Stimulated activated CD4-positive, alpha-beta T cell treated with anti-CD3 and anti-CD28 coated beads, Interleukin-15, amount 100 ng/mL, for 1 hour (primary cell): ENCODE data around the gene CNPY1.

Experiments used
- DNase-seq, 2 donors: peaks; one replicate each; pipeline ENCODE4 v3.0.0-alpha.2; 2020; ENCODE audit warnings: low read depth in 1 of 2, low spot score in 1 of 2

The CNPY1 gene

GRCh38 chr7:155469311-155470185, 76.8 kb downstream of the CNPY1 start:
- DNase-seq = no peak

- no peak for DNase-seq
Observed at GRCh38 chr7:155468785-155469148, 77.6 kb downstream of the CNPY1 start.

GRCh38 chr7:155467846-155468784, 78.2 kb downstream of the CNPY1 start:
- no peak for DNase-seq

GRCh38 chr7:155466814-155467733, 79.3 kb downstream of the CNPY1 start:
- DNase-seq = no peak

DNA sequence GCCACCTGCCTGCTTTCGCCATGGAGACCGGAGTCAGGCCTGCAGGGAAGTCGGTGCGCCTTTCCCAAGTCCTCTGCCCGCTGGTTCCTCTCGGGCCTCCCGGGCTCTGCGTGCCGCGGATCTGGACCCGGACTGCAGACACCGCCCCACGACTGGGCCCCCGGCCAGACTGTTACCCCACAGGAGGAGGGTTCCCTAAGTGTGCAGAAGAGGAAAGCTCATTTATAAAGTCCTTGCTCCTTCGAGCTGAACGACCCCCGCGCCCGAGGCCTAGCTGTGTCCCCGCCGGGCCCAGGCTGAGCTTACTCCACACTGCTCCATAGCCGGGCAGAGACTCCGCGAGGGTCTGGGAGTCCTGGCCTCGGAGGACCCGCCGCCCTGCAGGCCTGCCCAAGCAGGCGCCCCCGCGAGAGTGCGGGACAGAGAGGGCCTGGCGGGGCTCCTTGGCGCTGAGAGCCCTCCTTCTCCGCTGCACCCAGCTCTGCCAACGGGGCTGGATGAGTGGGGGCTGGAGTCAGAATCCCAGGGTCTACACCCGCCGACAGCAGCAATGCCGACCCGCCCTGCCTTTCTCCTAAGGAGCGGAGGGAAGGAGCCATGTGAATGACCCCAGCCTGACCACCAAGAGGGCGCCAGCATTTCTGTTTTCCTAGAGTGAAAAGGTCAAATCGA, 80.1 kb downstream of the CNPY1 start:
- no peak for DNase-seq

DNA sequence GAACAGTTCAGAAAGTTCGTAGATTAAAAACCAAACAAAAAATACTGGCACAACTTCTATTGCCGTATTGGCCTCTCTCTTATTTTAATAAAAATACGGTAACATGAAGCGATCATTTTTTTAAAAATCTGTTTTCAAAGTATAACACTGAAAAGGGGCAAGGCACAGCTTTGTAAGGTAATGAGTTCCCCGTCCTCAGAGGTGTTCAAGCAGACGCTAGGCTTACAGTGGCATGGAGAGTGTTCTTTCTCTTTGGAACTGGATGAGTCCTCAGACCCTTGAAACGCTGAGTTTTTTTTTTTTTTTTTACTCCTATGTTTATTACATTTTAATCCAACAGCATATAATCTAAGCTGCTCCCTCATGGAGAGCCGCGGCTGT, 80.6 kb downstream of the CNPY1 start:
- no peak for DNase-seq

DNA sequence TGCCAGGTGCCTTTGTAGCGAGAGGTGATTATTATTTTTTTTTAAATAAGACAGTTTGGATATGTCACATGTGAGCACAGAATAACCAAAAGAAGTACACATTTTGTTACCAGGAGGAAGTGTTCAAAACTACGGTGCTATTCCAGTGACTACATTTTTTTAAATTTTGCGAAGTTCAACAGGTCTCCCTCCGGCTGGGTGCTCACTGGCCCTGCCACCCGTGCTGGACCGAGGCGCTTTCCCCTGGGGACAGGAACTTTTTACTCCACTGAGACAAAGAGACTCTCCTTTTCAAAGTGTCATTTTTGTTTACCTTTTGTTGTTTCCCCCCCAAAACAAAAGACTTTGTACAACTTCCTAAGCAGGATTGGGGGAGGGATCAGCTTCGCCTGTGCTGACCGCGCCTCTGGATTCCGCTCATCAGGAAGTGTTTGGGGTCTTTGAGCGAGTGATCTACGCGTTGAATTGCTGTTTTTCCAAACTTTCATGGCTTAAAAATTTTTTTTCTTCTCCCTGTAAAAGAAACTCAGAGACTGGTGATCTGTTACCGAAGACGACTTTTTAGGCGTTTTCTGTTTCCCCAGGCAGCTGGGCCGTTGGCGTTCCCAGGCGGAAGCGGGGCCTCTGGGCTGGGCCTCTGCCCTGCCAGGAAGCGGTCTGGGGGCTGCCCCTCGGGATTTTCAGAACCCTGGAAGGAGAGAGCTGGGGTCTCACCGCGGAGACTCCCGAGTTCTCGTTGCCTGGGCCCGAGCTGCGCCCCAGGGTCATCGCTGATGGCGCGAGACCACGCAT, 81.2 kb downstream of the CNPY1 start:
- no peak for DNase-seq

GRCh38 chr7:155464183-155464582, 82.2 kb downstream of the CNPY1 start:
- no peak for DNase-seq

GRCh38 chr7:155463114-155463811, 83.1 kb downstream of the CNPY1 start:
- DNase-seq = no peak

- DNase-seq = no peak
Observed at GRCh38 chr7:155462163-155462735, 84.1 kb downstream of the CNPY1 start.

GRCh38 chr7:155461631-155462030, 84.7 kb downstream of the CNPY1 start:
- no peak for DNase-seq

- no peak for DNase-seq
Observed at GRCh38 chr7:155460926-155461613, 85.3 kb downstream of the CNPY1 start.

GRCh38 chr7:155459700-155460461, 86.5 kb downstream of the CNPY1 start:
- DNase-seq = no peak

- no peak for DNase-seq
Observed at GRCh38 chr7:155458878-155459699, 87.3 kb downstream of the CNPY1 start.

DNA sequence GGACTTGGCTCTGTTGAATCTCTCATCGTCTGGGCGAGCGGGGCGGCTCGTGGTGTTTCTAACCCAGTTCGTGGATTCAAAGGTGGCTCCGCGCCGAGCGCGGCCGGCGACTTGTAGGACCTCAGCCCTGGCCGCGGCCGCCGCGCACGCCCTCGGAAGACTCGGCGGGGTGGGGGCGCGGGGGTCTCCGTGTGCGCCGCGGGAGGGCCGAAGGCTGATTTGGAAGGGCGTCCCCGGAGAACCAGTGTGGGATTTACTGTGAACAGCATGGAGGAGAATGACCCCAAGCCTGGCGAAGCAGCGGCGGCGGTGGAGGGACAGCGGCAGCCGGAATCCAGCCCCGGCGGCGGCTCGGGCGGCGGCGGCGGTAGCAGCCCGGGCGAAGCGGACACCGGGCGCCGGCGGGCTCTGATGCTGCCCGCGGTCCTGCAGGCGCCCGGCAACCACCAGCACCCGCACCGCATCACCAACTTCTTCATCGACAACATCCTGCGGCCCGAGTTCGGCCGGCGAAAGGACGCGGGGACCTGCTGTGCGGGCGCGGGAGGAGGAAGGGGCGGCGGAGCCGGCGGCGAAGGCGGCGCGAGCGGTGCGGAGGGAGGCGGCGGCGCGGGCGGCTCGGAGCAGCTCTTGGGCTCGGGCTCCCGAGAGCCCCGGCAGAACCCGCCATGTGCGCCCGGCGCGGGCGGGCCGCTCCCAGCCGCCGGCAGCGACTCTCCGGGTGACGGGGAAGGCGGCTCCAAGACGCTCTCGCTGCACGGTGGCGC, 88.1 kb downstream of the CNPY1 start, which contains the start of gene EN2:
Gene EN2, plus strand, starts transcription at position 19 of the 767 bp plus-strand sequence. Its CDS starts 249 bp downstream, at position 268.
- DNase-seq = no peak
